Karpas-422 (cell line): ENCODE measurements around the gene TMEM221. TPM values are rescaled to one million over a fixed set of nuclear protein-coding genes. Genes with fewer than 3 reads are reported as not detected.

Experiments
- DNase-seq: peaks from one replicate; pipeline ENCODE4 v3.0.0-alpha.2; 2015
- H2AFZ ChIP-seq: fragments of 200-600 bp; sonication (generic); 2 replicates; pipeline ENCODE4 v1.6.1; 2014; ENCODE audit warnings: antibody characterized with exemption, low read length, mixed read lengths
- H3K27ac ChIP-seq: fragments of 200-600 bp; sonication (generic); 2 replicates; pipeline ENCODE4 v1.5.1; 2014; ENCODE audit warnings: mild to moderate bottlenecking, low read length, moderate library complexity
- H3K27me3 ChIP-seq: fragments of 200-600 bp; sonication (generic); 2 replicates; pipeline ENCODE4 v1.6.1; 2014; ENCODE audit warnings: low read length, mixed read lengths
- H3K36me3 ChIP-seq: fragments of 200-600 bp; sonication (generic); 2 replicates; pipeline ENCODE4 v1.6.1; 2014; ENCODE audit warnings: low read length, mixed read lengths; ENCODE audit not compliant: insufficient read depth
- H3K4me1 ChIP-seq: fragments of 200-600 bp; sonication (generic); 2 replicates; pipeline ENCODE4 v1.6.1; 2014; ENCODE audit warnings: mild to moderate bottlenecking, low read length, mixed read lengths
- H3K4me2 ChIP-seq: fragments of 200-600 bp; sonication (generic); 2 replicates; pipeline ENCODE4 v1.6.1; 2014; ENCODE audit warnings: low read length, low read depth, mild to moderate bottlenecking; ENCODE audit not compliant: poor library complexity, severe bottlenecking
- H3K4me3 ChIP-seq: fragments of 200-600 bp; sonication (generic); 2 replicates; pipeline ENCODE4 v1.5.1; 2014; ENCODE audit warnings: mild to moderate bottlenecking, antibody characterized with exemption, low read length, mixed read lengths
- H3K79me2 ChIP-seq: fragments of 200-600 bp; sonication (generic); 2 replicates; pipeline ENCODE4 v1.6.1; 2014; ENCODE audit warnings: mild to moderate bottlenecking, low read length, mixed read lengths
- H3K9ac ChIP-seq: fragments of 200-600 bp; sonication (generic); 2 replicates; pipeline ENCODE4 v1.6.0; 2014; ENCODE audit warnings: low read length
- H3K9me2 ChIP-seq: fragments of 200-600 bp; sonication (generic), shearing (Covaris generic); replicated peaks from 2 replicates; pipeline ENCODE4 v1.6.0; 2014; ENCODE audit warnings: mild to moderate bottlenecking, low read length, moderate library complexity; ENCODE audit not compliant: insufficient read depth
- H3K9me3 ChIP-seq: fragments of 300-700, 200-600 bp; sonication (generic); 2 replicates; pipeline ENCODE4 v1.6.1; 2014; ENCODE audit warnings: low read length, mixed read lengths
- H4K20me1 ChIP-seq: fragments of 200-600 bp; sonication (generic); 2 replicates; pipeline ENCODE4 v1.6.1; 2014; ENCODE audit warnings: mild to moderate bottlenecking, antibody characterized with exemption, low read length, low read depth; ENCODE audit not compliant: insufficient read depth
- total RNA-seq: library from RNA; depleted of rRNA; stranded (reverse); fragments of >200 nt; shearing (Covaris generic); gene quantifications from 2 replicates; pipeline ENCODE4 v1.2.3, GENCODE V29; 2014; ENCODE audit warnings: low replicate concordance

TMEM221 gene
- total RNA-seq, 1 experiment from 2014 or later = not detected

- Histone ChIP-seq H3K4me2 (no peak overlapping the region), H3K9me3 (no peaks in the 10 kb centered on the region), H3K27ac (no peak overlapping the region), H4K20me1 (peaks cover 3% of the 10 kb centered on the region; the same call in 1 of the 2 replicates), H3K4me1 (peaks cover 37% of the 10 kb centered on the region), H3K27me3 (no peaks in the 10 kb centered on the region), H3K9ac (no peak overlapping the region), H3K9me2 (no peaks in the 10 kb centered on the region), H3K4me3 (no peak overlapping the region), H3K36me3 (peaks cover 10% of the 10 kb centered on the region), H2AFZ (no peak overlapping the region), H3K79me2 (peaks cover 44% of the 10 kb centered on the region)
- DNase-seq = peak; percentile 66
Measured at GRCh38 chr19:17402982-17403855, 45.2 kb downstream of the TMEM221 start.

- Histone ChIP-seq H3K4me2 (no peak overlapping the region), H3K27ac (no peak overlapping the region), H3K36me3 (peaks cover 10% of the 10 kb centered on the region), H3K4me3 (no peak overlapping the region), H4K20me1 (peaks cover 3% of the 10 kb centered on the region; the same call in 1 of the 2 replicates), H3K79me2 (peaks cover 33% of the 10 kb centered on the region), H3K9ac (no peak overlapping the region), H3K9me2 (no peaks in the 10 kb centered on the region), H3K27me3 (no peaks in the 10 kb centered on the region), H3K4me1 (peaks cover 27% of the 10 kb centered on the region), H2AFZ (no peak overlapping the region), H3K9me3 (no peaks in the 10 kb centered on the region)
- no peak for DNase-seq
Measured at GRCh38 chr19:17401628-17402027, 46.8 kb downstream of the TMEM221 start.

- no peak overlapping the region for H2AFZ ChIP-seq
- H3K4me3 ChIP-seq = no peak overlapping the region
- H3K9me3 ChIP-seq = no peaks in the 10 kb centered on the region
- H3K4me2 ChIP-seq = no peak overlapping the region
- H3K4me1 ChIP-seq = peaks cover 2% of the 10 kb centered on the region
- peaks cover 10% of the 10 kb centered on the region for H3K79me2 ChIP-seq
- peaks cover 3% of the 10 kb centered on the region; the same call in 1 of the 2 replicates for H4K20me1 ChIP-seq
- no peaks in the 10 kb centered on the region for H3K27me3 ChIP-seq
- no peak overlapping the region for H3K27ac ChIP-seq
- DNase-seq = no peak
- H3K36me3 ChIP-seq = peaks cover 10% of the 10 kb centered on the region
- H3K9ac ChIP-seq = no peak overlapping the region
- H3K9me2 ChIP-seq = no peaks in the 10 kb centered on the region
Measured at GRCh38 chr19:17398902-17399527, 49.5 kb downstream of the TMEM221 start.

GRCh38 chr19:17394891-17395415 is 53.5 kb downstream of the TMEM221 start:
- Histone ChIP-seq H3K36me3 (0 out of 2 replicates have a peak, but pooled peaks cover 2% of the 10 kb centered on the region), H3K9ac (no peak overlapping the region), H3K4me3 (no peak overlapping the region), H3K9me3 (no peaks in the 10 kb centered on the region), H3K79me2 (no peaks in the 10 kb centered on the region), H2AFZ (no peak overlapping the region), H3K27ac (no peak overlapping the region), H3K9me2 (no peaks in the 10 kb centered on the region), H3K4me2 (no peak overlapping the region), H3K4me1 (peaks cover 9% of the 10 kb centered on the region), H4K20me1 (no peaks in the 10 kb centered on the region), H3K27me3 (no peaks in the 10 kb centered on the region)
- peak; percentile 81 for DNase-seq

- no peak within 1 kb of the TSS for H3K9ac ChIP-seq
- H3K4me2 ChIP-seq = no peak within 1 kb of the TSS
- H3K9me3 ChIP-seq = no peaks in the 10 kb centered on the region
- 0 out of 2 replicates have a peak, but pooled peaks cover 2% of the 10 kb centered on the region for H3K36me3 ChIP-seq
- no peak within 1 kb of the TSS for H3K4me3 ChIP-seq
- no peak for DNase-seq
- H3K27ac ChIP-seq = no peak within 1 kb of the TSS
- H3K79me2 ChIP-seq = no peaks in the 10 kb centered on the region
- H2AFZ ChIP-seq = no peak within 1 kb of the TSS
- H4K20me1 ChIP-seq = no peaks in the 10 kb centered on the region
- peaks cover 9% of the 10 kb centered on the region for H3K4me1 ChIP-seq
- H3K27me3 ChIP-seq = no peaks in the 10 kb centered on the region
- H3K9me2 ChIP-seq = no peaks in the 10 kb centered on the region
Measured at GRCh38 chr19:17393914-17394313, 54.6 kb downstream of the TMEM221 start, which contains the start of gene CCDC194. Gene CCDC194 (minus strand): TSS chr19:17394196. CDS start chr19:17394158, 38 bp downstream.

- Histone ChIP-seq H3K27me3 (no peaks in the 10 kb centered on the region), H3K9me3 (no peaks in the 10 kb centered on the region), H3K4me1 (peaks cover 9% of the 10 kb centered on the region), H3K79me2 (no peaks in the 10 kb centered on the region), H4K20me1 (no peaks in the 10 kb centered on the region), H3K36me3 (no peaks in the 10 kb centered on the region), H3K9me2 (no peaks in the 10 kb centered on the region), H3K9ac (no peak overlapping the region), H3K27ac (no peak overlapping the region), H2AFZ (no peak overlapping the region), H3K4me3 (no peak overlapping the region), H3K4me2 (no peak overlapping the region)
- peak; percentile 58 for DNase-seq
Measured at GRCh38 chr19:17393002-17393401, 55.5 kb downstream of the TMEM221 start.

GRCh38 chr19:17391371-17392151 is 56.9 kb downstream of the TMEM221 start:
- Histone ChIP-seq H3K4me2 (peak overlapping the region; percentile 40), H3K27me3 (no peaks in the 10 kb centered on the region), H3K27ac (peak overlapping the region; percentile 27; the same call in 1 of the 2 replicates), H2AFZ (no peak overlapping the region), H4K20me1 (no peaks in the 10 kb centered on the region), H3K4me1 (peaks cover 9% of the 10 kb centered on the region), H3K36me3 (no peaks in the 10 kb centered on the region), H3K9ac (no peak overlapping the region), H3K79me2 (no peaks in the 10 kb centered on the region), H3K9me2 (no peaks in the 10 kb centered on the region), H3K9me3 (no peaks in the 10 kb centered on the region), H3K4me3 (no peak overlapping the region; the same call in 1 of the 2 replicates)
- DNase-seq = peak; percentile 76
